Fibroblast of lung (primary cell): ENCODE data around the gene KRTAP5-7.

Source experiments
- EZH2 ChIP-seq: IDR thresholded peaks from 2 replicates; pipeline ENCODE4 v1.5.1; 2012; ENCODE audit warnings: low read length, control low read depth, mild to moderate bottlenecking; ENCODE audit errors: missing control alignments
- TF ChIP-seq, protein P1 (sequence below), 2 donors: IDR thresholded peaks in 1 of 2; conservative IDR thresholded peaks in 1 of 2; 1 replicate in 1 of 2; 2 replicates in 1 of 2; pipeline ENCODE4 v1.5.1; 2011 to 2012; ENCODE audit warnings: low read length in 2 of 2, control low read depth in 1 of 2, inconsistent platforms in 1 of 2, low read depth in 1 of 2, mild to moderate bottlenecking in 1 of 2

DNA sequence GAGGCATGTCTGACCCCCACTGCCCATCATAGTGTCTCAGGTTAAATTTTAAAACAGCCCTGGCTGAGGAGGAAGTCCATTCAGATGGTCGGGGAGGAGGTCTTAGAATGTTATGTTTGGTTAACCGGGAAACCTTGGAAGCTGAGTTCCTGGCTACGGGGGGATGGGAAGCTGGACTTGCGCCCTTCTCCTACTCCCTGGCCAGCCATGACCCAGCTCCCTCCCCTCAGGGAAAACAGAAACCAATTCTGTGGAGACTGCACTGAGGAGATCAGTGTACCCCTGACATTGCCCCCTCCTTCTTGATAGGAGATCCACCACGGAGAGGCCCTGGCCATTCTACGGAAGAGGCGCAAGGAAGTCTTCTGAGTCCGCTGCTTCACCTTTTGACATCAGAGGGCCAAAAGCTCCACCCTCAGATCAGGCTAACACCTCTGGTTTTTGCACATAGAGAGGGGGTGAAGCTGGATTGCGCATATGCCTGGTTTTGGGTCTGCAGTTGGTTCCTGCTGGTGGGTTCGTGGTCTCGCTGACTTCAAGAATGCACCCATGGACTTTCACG is 18.4 kb downstream of the KRTAP5-7 start:
- TF ChIP-seq, protein P1, sequence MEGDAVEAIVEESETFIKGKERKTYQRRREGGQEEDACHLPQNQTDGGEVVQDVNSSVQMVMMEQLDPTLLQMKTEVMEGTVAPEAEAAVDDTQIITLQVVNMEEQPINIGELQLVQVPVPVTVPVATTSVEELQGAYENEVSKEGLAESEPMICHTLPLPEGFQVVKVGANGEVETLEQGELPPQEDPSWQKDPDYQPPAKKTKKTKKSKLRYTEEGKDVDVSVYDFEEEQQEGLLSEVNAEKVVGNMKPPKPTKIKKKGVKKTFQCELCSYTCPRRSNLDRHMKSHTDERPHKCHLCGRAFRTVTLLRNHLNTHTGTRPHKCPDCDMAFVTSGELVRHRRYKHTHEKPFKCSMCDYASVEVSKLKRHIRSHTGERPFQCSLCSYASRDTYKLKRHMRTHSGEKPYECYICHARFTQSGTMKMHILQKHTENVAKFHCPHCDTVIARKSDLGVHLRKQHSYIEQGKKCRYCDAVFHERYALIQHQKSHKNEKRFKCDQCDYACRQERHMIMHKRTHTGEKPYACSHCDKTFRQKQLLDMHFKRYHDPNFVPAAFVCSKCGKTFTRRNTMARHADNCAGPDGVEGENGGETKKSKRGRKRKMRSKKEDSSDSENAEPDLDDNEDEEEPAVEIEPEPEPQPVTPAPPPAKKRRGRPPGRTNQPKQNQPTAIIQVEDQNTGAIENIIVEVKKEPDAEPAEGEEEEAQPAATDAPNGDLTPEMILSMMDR (conservative IDR thresholded peaks at IDR 0.05 in 1 of 2, IDR thresholded peaks at IDR 0.05 in 1 of 2; ENCODE audit: low read depth in 1 of 2, low read length in 2 of 2), result no peak
- no peak for TF ChIP-seq EZH2
